GM19397 (cell line): ENCODE data around the gene MXD3.
"Not testable (repeated sequence)": the region's sequence is repeated elsewhere in the genome, so short reads cannot be mapped to it uniquely, and the experiment has no call there.

Experiments used
- ATAC-seq: cut with Tn5 transposase; IDR thresholded peaks from one replicate; pipeline ENCODE4 v1.9.1; 2021; ENCODE audit warnings: mild to moderate bottlenecking, moderate library complexity; ENCODE audit not compliant: unreplicated experiment

The MXD3 gene

DNA sequence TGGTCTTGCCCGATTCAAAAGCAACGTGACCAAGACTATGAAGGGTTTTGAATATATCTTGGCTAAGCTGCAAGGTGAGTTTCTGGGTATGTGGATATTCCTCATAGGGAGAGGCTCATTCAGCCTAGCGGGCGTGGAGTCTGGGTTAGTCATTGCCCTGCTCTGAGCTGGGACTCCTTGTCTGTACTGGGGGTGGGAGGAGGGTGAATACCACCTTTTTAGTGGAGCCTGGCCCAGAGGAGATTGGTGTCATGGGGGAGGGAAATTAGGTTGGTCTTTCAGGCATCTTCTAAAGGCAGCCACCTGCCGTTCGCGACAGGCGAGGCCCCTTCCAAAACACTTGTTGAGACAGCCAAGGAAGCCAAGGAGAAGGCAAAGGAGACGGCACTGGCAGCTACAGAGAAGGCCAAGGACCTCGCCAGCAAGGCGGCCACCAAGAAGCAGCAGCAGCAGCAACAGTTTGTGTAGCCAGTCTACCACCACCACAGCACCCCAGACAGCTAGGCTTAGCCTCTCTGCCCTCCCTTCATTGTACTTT, 5.5 kb downstream of the MXD3 start:
- not testable (repeated sequence) for ATAC-seq

GRCh38 chr5:177304392-177305119, 7.1 kb downstream of the MXD3 start:
- no peak for ATAC-seq

DNA sequence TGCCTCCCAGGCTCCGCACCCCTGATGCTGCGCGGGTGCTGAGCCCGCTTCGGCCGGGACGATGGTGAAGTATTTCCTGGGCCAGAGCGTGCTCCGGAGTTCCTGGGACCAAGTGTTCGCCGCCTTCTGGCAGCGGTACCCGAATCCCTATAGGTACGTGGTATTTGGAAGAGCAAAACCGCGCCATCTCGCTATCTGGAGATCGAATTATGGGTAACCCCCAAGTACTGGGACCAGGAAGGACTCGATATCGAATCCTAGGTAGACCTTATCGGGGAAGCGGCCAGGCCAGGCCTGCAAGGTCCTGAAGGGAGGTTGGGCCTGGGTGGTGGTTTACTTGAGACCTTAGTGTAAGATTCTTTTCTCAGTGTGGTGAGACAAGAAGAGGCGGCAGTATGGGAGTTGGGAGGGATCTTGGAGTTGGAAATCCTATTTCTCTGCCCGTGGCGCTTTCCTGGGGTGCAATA, 7.7 kb downstream of the MXD3 start:
- ATAC-seq = peak; percentile 2

- ATAC-seq = peak; percentile 64
Measured at GRCh38 chr5:177303121-177303924, 8.4 kb downstream of the MXD3 start, which contains the start of the genes PRELID1 and RAB24. Gene PRELID1, plus strand, starts transcription at chr5:177303799. Its CDS starts 187 bp downstream, at chr5:177303986. Gene RAB24, minus strand, starts transcription at chr5:177303719. Its CDS starts 431 bp downstream, at chr5:177303288.

DNA sequence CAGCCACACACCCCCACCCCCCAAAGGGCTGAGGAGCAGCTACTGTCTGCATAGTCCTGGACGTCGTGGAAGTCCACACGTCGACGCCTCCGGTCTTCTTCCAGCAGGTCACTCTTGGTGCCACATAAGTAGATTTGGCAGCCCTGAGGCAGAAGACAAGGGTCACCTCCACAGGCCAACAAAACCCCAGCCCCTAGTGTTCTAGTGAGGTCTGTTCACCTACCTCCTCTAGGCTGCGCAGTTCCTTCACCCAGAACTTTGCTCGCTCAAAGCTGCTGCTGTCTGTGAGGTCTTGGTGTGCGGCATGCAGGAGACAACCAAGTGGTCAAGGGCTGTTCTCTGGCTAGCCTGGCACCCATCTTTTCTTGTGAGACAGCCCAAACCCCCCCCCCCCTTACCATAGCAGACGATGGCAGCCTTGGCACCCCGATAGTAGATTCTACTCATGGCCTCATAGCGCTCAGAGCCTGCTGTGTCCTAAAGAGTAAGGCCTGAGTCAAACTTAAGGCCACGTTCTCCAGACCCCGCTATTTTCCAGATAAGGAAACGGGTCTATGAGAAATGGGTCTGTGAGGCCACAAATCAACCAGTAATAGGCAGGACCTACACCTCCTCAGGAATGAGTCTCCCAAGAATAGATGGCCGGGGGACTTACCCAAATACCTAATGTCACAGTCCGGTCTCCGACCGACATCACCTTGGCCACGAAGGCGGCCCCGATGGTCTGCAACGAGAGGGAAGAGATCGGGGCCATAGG, 9.2 kb downstream of the MXD3 start:
- no peak for ATAC-seq

- ATAC-seq = no peak
Measured at GRCh38 chr5:177301503-177302165, 10.1 kb downstream of the MXD3 start.

DNA sequence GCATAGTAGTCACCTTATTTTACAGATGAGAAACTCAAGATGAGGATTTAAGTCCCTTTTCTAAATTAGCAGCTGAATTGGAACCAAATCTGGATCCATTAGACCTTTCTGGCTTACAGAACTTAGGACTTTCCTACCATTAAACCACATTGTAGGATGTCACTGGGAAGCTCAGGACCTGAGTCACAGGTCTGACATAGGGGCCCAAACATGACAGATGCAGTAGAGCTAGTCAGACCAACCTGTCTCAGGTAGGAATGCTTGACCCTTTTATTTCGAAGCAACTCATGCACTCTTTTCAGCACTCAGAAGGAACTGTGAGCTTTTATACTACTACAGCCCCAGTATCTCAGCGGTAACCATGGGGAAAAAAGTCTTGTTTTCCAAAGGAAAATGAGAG, 10.7 kb downstream of the MXD3 start:
- ATAC-seq = no peak

DNA sequence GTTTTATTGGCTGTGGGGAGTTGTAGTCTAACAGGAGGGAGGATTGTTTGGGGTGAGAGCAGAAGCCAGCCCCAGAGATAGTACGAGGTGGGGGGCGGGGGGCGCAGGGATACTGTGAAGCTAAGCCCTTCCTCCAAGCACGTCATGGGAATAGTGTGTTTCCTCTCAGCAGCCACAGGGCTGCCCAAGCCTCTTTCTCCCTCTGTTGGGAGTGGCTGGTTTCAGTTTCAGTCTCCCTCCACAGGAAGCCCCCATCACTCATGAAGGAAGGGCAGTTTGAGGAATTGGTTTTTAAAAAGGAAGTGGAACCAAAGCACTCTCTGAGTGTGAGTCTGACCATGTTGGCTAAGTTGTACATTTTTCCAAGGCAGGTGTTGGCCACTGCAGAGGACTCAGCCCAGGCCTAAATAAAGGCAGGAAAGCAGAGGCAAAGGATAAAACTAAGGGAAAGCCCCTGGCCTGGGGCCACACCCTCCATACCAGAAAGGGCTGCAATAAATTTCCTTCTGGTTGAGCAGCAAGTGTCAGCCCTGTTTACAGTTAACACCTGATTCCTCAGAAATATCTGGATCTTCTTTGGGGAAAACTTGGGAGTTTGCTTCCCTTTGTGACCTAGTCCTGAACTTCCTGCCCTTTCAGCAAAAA, 11.3 kb downstream of the MXD3 start:
- ATAC-seq = no peak

GRCh38 chr5:177299697-177300096, 12.0 kb downstream of the MXD3 start:
- no peak for ATAC-seq

DNA sequence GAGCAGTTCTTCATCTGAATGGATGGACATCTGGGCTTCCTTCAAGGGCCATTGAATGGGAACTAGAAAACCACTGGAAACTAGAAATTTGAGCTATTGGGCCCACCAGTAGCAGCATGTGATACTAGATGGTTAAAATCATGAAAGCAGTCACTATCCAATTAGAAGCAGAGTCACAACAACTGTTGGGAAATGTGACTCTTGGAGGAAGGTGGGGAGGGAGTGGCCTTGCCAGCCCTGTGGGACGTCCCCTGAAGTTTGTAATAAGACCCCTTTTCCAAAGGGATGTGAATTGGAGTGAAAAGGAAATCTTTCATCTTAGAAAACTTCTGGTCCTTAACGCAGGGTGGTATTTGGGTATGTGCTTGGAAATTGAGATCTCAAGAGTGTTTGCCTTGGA, 13.8 kb downstream of the MXD3 start:
- ATAC-seq = no peak

DNA sequence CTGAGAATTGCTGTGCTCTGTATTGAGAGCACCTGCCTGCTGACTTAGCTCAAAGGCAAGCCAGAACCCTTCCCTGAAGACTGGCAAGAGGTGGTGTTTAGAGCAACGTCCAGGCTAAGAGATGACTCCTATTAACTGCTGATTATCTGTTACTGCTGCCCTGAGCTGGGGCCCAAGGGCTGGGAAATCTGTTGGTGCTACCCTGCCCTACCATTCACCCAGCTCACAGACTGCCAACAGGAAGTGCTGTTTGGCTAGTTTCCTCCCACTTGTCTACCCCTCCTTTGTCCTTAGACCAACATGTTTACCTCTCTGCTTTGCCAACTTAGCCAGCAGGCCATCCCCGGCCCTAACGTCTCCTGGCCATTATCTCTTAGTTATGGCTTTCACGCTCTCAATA, 15.1 kb downstream of the MXD3 start:
- no peak for ATAC-seq

DNA sequence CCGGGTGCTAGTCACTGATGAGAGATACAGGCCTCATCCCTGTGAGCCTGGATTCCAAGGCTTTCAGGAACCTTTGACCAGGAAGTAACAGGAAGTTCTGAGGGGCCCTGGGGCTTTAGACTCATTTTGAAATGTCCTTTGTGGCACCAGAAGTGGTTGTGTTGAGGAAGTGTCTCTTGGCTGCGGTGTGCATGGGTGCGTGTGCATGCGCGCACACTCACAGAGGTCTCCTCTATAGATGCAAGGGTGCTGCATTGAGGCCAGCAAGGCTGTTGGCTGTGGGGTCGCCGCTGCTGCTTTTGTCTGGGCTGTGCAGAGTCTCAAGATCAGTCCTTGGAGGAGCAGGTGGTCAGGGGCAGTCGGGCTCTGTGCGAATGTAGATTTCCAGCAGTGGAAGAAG, 15.8 kb downstream of the MXD3 start:
- no peak for ATAC-seq

DNA sequence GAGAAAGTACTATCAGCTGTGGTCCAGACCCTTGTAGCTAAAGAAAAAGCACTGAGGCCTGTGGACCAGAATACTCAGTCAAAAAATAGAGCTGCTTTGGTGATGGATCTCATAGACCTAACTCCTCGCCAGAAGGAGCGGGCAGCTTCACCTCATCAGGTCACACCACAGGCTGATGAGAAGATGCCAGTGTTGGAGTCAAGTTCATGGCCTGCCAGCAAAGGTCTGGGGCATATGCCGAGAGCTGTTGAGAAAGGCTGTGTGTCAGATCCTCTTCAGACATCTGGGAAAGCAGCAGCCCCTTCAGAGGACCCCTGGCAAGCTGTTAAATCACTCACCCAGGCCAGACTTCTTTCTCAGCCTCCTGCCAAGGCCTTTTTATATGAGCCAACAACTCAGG, 17.1 kb downstream of the MXD3 start:
- ATAC-seq = no peak

DNA sequence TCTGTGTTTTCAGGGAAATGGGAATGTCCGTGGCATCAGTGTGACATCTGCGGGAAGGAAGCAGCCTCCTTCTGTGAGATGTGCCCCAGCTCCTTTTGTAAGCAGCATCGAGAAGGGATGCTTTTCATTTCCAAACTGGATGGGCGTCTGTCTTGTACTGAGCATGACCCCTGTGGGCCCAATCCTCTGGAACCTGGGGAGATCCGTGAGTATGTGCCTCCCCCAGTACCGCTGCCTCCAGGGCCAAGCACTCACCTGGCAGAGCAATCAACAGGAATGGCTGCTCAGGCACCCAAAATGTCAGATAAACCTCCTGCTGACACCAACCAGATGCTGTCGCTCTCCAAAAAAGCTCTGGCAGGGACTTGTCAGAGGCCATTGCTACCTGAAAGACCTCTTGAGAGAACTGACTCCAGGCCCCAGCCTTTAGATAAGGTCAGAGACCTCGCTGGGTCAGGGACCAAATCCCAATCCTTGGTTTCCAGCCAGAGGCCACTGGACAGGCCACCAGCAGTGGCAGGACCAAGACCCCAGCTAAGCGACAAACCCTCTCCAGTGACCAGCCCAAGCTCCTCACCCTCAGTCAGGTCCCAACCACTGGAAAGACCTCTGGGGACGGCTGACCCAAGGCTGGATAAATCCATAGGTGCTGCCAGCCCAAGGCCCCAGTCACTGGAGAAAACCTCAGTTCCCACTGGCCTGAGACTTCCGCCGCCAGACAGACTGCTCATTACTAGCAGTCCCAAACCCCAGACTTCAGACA, 17.7 kb downstream of the MXD3 start:
- no peak for ATAC-seq

DNA sequence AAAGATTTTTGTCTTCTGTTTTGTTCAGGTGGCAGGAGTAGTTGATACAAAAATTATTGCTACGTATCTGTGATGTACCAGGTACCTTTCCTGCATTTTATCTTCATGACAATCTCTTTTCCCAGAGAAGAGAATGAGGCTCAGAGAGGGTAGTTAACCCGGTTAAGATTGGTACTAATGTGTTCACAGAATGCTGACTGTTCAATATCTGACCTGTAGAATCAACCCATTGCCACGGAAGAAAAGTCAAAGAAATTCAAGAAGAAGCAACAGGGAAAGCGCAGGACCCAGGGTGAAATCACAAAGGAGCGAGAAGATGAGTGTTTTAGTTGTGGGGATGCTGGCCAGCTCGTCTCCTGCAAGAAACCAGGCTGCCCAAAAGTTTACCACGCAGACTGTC, 20.0 kb downstream of the MXD3 start:
- ATAC-seq = no peak

GRCh38 chr5:177290816-177291596, 20.7 kb downstream of the MXD3 start:
- no peak for ATAC-seq

DNA sequence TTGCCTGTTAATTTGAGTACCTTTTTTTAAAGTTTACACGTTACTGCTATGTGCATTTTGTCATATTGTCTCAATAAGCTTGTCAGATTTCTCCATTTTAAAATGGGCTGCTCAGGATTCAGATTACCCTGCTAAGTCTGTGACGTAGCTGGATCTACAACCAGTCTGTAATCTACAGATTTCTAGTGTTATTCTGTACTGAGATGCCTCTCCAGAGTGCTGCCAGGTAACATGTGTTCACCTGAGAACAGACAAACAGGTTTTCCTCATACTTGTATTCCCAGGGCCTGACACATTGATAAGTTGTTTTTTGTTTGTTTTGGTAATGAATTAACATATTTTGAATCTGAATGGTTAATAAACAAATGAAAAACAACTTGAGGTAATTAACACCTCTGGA, 23.5 kb downstream of the MXD3 start:
- ATAC-seq = no peak

DNA sequence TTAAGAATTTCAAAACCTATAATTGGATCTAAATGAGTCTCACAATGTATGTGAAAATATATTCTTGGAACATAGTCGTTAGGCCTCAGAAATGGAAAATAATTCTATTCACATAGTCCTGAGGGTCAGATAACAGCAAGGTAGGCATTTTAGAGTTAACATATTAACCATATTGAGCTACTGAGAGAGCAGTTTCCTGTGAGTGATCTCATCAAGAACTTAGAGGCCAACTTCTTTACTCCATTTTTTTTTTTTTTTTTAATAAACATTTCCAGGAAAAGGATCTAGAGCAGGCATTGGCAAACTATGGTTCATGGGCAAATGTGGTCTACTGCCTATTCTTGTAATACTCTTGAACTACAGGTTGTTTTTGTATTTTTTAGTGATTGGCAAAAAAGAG, 34.8 kb downstream of the MXD3 start:
- no peak for ATAC-seq

DNA sequence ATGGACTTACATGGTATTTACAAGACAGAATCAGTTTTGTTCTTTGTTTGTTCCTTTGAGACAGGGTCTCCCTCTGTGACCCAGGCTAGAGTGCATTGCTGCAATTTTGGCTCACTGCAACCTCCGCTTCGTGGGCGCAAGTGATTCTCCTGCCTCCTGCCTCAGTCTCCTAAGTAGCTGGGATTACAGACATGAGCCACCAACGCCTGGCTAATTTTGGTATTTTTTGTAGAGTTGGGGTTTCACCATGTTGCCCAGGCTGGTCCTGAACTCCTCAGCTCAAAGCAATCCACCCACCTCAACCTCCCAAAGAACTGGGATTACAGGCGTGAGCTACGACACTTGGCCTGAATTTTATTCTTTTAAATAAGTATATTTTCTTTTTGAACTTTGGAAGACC, 35.8 kb downstream of the MXD3 start:
- ATAC-seq = no peak
